ENCODE results near the gene SAMD15. TPM values are rescaled to one million over a fixed set of nuclear protein-coding genes. Genes with fewer than 3 reads are reported as not detected.
"Not testable (repeated sequence)": the region's sequence is repeated elsewhere in the genome, so short reads cannot be mapped to it uniquely, and the experiment has no call there.

The SAMD15 gene
- total RNA-seq (2014; rRNA removed; shearing (Covaris generic)), result 0.59 and 1.4 TPM in 2 replicates

GRCh38 chr14:77376771-77377501 lies at the start of gene SAMD15, which contains the start of gene TMED8:
Gene SAMD15 (plus strand): TSS chr14:77377379. CDS start chr14:77377419, 40 bp downstream.
Gene TMED8 (minus strand): TSS chr14:77377094. CDS start chr14:77377053, 41 bp downstream.
- peak; percentile 78 for DNase-seq (ENCODE audit: low read depth)

GRCh38 chr14:77329872-77330271 lies 47.3 kb upstream of the SAMD15 start:
- DNase-seq (ENCODE audit: low read depth), result no peak

- no peak for DNase-seq (ENCODE audit: low read depth)
These were observed 41.6 kb upstream of the SAMD15 start for GRCh38 chr14:77335576-77335975.

- not testable (repeated sequence) for DNase-seq (ENCODE audit: low read depth)
These were observed 39.9 kb upstream of the SAMD15 start for GRCh38 chr14:77337255-77337654.

GRCh38 chr14:77337880-77338279 lies 39.3 kb upstream of the SAMD15 start:
- DNase-seq (ENCODE audit: low read depth), result no peak

- no peak for DNase-seq (ENCODE audit: low read depth)
These were observed 38.9 kb upstream of the SAMD15 start for GRCh38 chr14:77338302-77338701.

GRCh38 chr14:77339407-77339806 lies 37.8 kb upstream of the SAMD15 start:
- no peak for DNase-seq (ENCODE audit: low read depth)

GRCh38 chr14:77340389-77340788 lies 36.8 kb upstream of the SAMD15 start:
- no peak for DNase-seq (ENCODE audit: low read depth)

- no peak for DNase-seq (ENCODE audit: low read depth)
These were observed 34.3 kb upstream of the SAMD15 start for GRCh38 chr14:77342726-77343397.

- no peak for DNase-seq (ENCODE audit: low read depth)
These were observed 33.5 kb upstream of the SAMD15 start for GRCh38 chr14:77343662-77344061.

- DNase-seq (ENCODE audit: low read depth), result peak; percentile 12
These were observed 32.7 kb upstream of the SAMD15 start for GRCh38 chr14:77344377-77344996.

GRCh38 chr14:77346495-77346894 lies 30.7 kb upstream of the SAMD15 start:
- DNase-seq (ENCODE audit: low read depth), result no peak

GRCh38 chr14:77347751-77348150 lies 29.4 kb upstream of the SAMD15 start:
- no peak for DNase-seq (ENCODE audit: low read depth)

- DNase-seq (ENCODE audit: low read depth), result no peak
These were observed 23.6 kb upstream of the SAMD15 start for GRCh38 chr14:77353469-77354141.

- DNase-seq (ENCODE audit: low read depth), result no peak
These were observed 21.4 kb upstream of the SAMD15 start for GRCh38 chr14:77355811-77356210.

GRCh38 chr14:77356899-77357298 lies 20.3 kb upstream of the SAMD15 start:
- no peak for DNase-seq (ENCODE audit: low read depth)

GRCh38 chr14:77359626-77360025 lies 17.6 kb upstream of the SAMD15 start:
- no peak for DNase-seq (ENCODE audit: low read depth)

GRCh38 chr14:77364146-77364545 lies 13.0 kb upstream of the SAMD15 start:
- DNase-seq (ENCODE audit: low read depth), result no peak

- no peak for DNase-seq (ENCODE audit: low read depth)
These were observed 7.9 kb upstream of the SAMD15 start for GRCh38 chr14:77369285-77369684.

GRCh38 chr14:77372304-77372841 lies 4.8 kb upstream of the SAMD15 start:
- peak; percentile 91 for DNase-seq (ENCODE audit: low read depth)

GRCh38 chr14:77375164-77375950 lies 1.8 kb upstream of the SAMD15 start:
- DNase-seq (ENCODE audit: low read depth), result no peak
